ENCODE measurements around the gene HBQ1.
"Not testable (repeated sequence)": the region's sequence is repeated elsewhere in the genome, so short reads cannot be mapped to it uniquely, and the experiment has no call there.

The HBQ1 gene

GRCh38 chr16:160691-161190, 19.5 kb upstream of the HBQ1 start:
- DNase-seq (ENCODE audit: low read depth) = no peak

GRCh38 chr16:162271-162991, 17.8 kb upstream of the HBQ1 start:
- DNase-seq (ENCODE audit: low read depth) = no peak

GRCh38 chr16:163139-163538, 17.1 kb upstream of the HBQ1 start:
- DNase-seq (ENCODE audit: low read depth) = not testable (repeated sequence)

GRCh38 chr16:163696-164095, 16.6 kb upstream of the HBQ1 start:
- DNase-seq (ENCODE audit: low read depth) = not testable (repeated sequence)

- DNase-seq (ENCODE audit: low read depth) = not testable (repeated sequence)
These were observed 16.0 kb upstream of the HBQ1 start for GRCh38 chr16:164134-164823.

GRCh38 chr16:164827-165538, 15.3 kb upstream of the HBQ1 start:
- no peak for DNase-seq (ENCODE audit: low read depth)

GRCh38 chr16:165539-166374, 14.5 kb upstream of the HBQ1 start, which contains the start of gene HBM:
Gene HBM, plus strand, starts transcription at chr16:165978. Its CDS starts 20 bp downstream, at chr16:165998.
- no peak for DNase-seq (ENCODE audit: low read depth)

GRCh38 chr16:166375-167121, 13.7 kb upstream of the HBQ1 start:
- DNase-seq (ENCODE audit: low read depth) = no peak

GRCh38 chr16:167122-167690, 13.1 kb upstream of the HBQ1 start:
- no peak for DNase-seq (ENCODE audit: low read depth)

GRCh38 chr16:168424-168823, 11.8 kb upstream of the HBQ1 start:
- no peak for DNase-seq (ENCODE audit: low read depth)

- no peak for DNase-seq (ENCODE audit: low read depth)
These were observed 11.2 kb upstream of the HBQ1 start for GRCh38 chr16:169014-169413.

- DNase-seq (ENCODE audit: low read depth) = not testable (repeated sequence)
These were observed 10.2 kb upstream of the HBQ1 start for GRCh38 chr16:170088-170507.

- no peak for DNase-seq (ENCODE audit: low read depth)
These were observed 9.5 kb upstream of the HBQ1 start for GRCh38 chr16:170788-171187.

- DNase-seq (ENCODE audit: low read depth) = not testable (repeated sequence)
These were observed 7.8 kb upstream of the HBQ1 start, which contains the start of gene HBA2 for GRCh38 chr16:172374-172941. Gene HBA2, plus strand, starts transcription at chr16:172876. Its CDS starts 37 bp downstream, at chr16:172913.

GRCh38 chr16:173211-173854, 6.9 kb upstream of the HBQ1 start:
- DNase-seq (ENCODE audit: low read depth) = not testable (repeated sequence)

GRCh38 chr16:173928-174769, 6.1 kb upstream of the HBQ1 start:
- DNase-seq (ENCODE audit: low read depth) = not testable (repeated sequence)

- no peak for DNase-seq (ENCODE audit: low read depth)
These were observed 5.0 kb upstream of the HBQ1 start for GRCh38 chr16:175011-175949.

GRCh38 chr16:176006-176405, 4.3 kb upstream of the HBQ1 start:
- DNase-seq (ENCODE audit: low read depth) = not testable (repeated sequence)
